ENCODE measurements around the gene SLC25A12. TPM values are rescaled to one million over a fixed set of nuclear protein-coding genes. Genes with fewer than 3 reads are reported as not detected.

The SLC25A12 gene
- total and polyA plus RNA-seq, 2 of the 13 experiments (the other 11 are each of a cell fraction or from before 2014, with no cell fraction given), result 8.1 to 15.9 TPM

DNA sequence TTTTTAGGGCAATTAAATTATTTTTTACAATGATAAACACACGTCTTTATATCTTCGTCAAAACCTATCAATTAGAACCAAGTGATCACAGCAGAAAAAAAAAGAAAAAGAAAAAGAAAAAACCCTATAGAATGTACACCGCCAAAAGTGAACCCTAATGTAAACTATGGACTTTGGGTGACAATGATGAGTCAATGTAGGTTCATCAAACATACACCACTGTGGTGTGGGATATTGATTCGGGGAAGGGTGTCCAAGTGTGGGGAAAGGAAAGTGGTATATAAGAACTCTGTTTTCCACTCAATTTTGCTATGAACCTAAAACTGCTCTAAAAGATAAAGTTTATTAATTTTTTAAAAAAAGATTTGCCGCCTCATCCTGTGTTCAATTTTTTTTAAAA lies 121.7 kb downstream of the SLC25A12 start (continued):
- TF ChIP-seq, protein P1, sequence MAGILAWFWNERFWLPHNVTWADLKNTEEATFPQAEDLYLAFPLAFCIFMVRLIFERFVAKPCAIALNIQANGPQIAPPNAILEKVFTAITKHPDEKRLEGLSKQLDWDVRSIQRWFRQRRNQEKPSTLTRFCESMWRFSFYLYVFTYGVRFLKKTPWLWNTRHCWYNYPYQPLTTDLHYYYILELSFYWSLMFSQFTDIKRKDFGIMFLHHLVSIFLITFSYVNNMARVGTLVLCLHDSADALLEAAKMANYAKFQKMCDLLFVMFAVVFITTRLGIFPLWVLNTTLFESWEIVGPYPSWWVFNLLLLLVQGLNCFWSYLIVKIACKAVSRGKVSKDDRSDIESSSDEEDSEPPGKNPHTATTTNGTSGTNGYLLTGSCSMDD (CRISPR knock-in tag; IDR thresholded peaks at IDR 0.05), result no peak
- TF ChIP-seq RAD51 (IDR thresholded peaks at IDR 0.05; ENCODE audit: borderline replicate concordance), result no peak
- no peak for TF ChIP-seq ZNF761 (CRISPR knock-in tag; conservative IDR thresholded peaks at IDR 0.05)
- no peak for TF ChIP-seq CCDC6 (CRISPR knock-in tag; IDR thresholded peaks at IDR 0.05)
- TF ChIP-seq SSRP1 (CRISPR knock-in tag; IDR thresholded peaks at IDR 0.05), result no peak
- no peak for TF ChIP-seq ZNF282 (IDR thresholded peaks at IDR 0.05; ENCODE audit: partially characterized antibody)
- no peak for TF ChIP-seq RFX3 (CRISPR knock-in tag; IDR thresholded peaks at IDR 0.05)
- no peak for TF ChIP-seq TSC22D2 (CRISPR knock-in tag; IDR thresholded peaks at IDR 0.05; ENCODE audit: borderline replicate concordance)
- no peak for TF ChIP-seq BRD4 (CRISPR knock-in tag; IDR thresholded peaks at IDR 0.05)
- TF ChIP-seq, protein P2, sequence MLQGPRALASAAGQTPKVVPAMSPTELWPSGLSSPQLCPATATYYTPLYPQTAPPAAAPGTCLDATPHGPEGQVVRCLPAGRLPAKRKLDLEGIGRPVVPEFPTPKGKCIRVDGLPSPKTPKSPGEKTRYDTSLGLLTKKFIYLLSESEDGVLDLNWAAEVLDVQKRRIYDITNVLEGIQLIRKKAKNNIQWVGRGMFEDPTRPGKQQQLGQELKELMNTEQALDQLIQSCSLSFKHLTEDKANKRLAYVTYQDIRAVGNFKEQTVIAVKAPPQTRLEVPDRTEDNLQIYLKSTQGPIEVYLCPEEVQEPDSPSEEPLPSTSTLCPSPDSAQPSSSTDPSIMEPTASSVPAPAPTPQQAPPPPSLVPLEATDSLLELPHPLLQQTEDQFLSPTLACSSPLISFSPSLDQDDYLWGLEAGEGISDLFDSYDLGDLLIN (CRISPR knock-in tag; IDR thresholded peaks at IDR 0.05; ENCODE audit: borderline replicate concordance), result no peak
- no peak for TF ChIP-seq ZNF354B (CRISPR knock-in tag; IDR thresholded peaks at IDR 0.05)
- TF ChIP-seq ZNF263 (CRISPR knock-in tag; IDR thresholded peaks at IDR 0.05), result no peak
- TF ChIP-seq TRIM24 (CRISPR knock-in tag; IDR thresholded peaks at IDR 0.05), result no peak
- TF ChIP-seq, protein P3, sequence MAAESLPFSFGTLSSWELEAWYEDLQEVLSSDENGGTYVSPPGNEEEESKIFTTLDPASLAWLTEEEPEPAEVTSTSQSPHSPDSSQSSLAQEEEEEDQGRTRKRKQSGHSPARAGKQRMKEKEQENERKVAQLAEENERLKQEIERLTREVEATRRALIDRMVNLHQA (CRISPR knock-in tag; IDR thresholded peaks at IDR 0.05), result no peak
- TF ChIP-seq RCOR2 (CRISPR knock-in tag; IDR thresholded peaks at IDR 0.05), result peak; percentile 77; the same call in 1 of the 2 replicates
- no peak for TF ChIP-seq ARNT (IDR thresholded peaks at IDR 0.05)
- no peak for TF ChIP-seq SNAPC2 (CRISPR knock-in tag; IDR thresholded peaks at IDR 0.05)
- TF ChIP-seq, protein P4, sequence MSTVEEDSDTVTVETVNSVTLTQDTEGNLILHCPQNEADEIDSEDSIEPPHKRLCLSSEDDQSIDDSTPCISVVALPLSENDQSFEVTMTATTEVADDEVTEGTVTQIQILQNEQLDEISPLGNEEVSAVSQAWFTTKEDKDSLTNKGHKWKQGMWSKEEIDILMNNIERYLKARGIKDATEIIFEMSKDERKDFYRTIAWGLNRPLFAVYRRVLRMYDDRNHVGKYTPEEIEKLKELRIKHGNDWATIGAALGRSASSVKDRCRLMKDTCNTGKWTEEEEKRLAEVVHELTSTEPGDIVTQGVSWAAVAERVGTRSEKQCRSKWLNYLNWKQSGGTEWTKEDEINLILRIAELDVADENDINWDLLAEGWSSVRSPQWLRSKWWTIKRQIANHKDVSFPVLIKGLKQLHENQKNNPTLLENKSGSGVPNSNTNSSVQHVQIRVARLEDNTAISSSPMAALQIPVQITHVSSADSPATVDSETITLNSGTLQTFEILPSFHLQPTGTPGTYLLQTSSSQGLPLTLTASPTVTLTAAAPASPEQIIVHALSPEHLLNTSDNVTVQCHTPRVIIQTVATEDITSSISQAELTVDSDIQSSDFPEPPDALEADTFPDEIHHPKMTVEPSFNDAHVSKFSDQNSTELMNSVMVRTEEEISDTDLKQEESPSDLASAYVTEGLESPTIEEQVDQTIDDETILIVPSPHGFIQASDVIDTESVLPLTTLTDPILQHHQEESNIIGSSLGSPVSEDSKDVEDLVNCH (CRISPR knock-in tag; IDR thresholded peaks at IDR 0.05), result no peak
- peak; percentile 55 for TF ChIP-seq ELF3 (CRISPR knock-in tag; IDR thresholded peaks at IDR 0.05)
- TF ChIP-seq JUN (CRISPR knock-in tag; IDR thresholded peaks at IDR 0.05), result peak; percentile 70; the same call in 1 of the 2 replicates
- TF ChIP-seq TBP (CRISPR knock-in tag; IDR thresholded peaks at IDR 0.05), result no peak
- no peak for TF ChIP-seq MBNL3 (CRISPR knock-in tag; conservative IDR thresholded peaks at IDR 0.05)
- no peak for TF ChIP-seq DR1 (CRISPR knock-in tag; IDR thresholded peaks at IDR 0.05)
- 0 out of 2 replicates have a peak, but pooled peaks have one; percentile 23 for TF ChIP-seq MBD4 (IDR thresholded peaks at IDR 0.05; ENCODE audit: borderline replicate concordance, low read length)
- TF ChIP-seq, protein P5, sequence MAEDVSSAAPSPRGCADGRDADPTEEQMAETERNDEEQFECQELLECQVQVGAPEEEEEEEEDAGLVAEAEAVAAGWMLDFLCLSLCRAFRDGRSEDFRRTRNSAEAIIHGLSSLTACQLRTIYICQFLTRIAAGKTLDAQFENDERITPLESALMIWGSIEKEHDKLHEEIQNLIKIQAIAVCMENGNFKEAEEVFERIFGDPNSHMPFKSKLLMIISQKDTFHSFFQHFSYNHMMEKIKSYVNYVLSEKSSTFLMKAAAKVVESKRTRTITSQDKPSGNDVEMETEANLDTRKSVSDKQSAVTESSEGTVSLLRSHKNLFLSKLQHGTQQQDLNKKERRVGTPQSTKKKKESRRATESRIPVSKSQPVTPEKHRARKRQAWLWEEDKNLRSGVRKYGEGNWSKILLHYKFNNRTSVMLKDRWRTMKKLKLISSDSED (CRISPR knock-in tag; IDR thresholded peaks at IDR 0.05), result no peak
- TF ChIP-seq ZFP82 (CRISPR knock-in tag; IDR thresholded peaks at IDR 0.05; ENCODE audit: borderline replicate concordance), result no peak
- TF ChIP-seq ONECUT2 (CRISPR knock-in tag; IDR thresholded peaks at IDR 0.05), result peak; percentile 94
- TF ChIP-seq KAT2B (IDR thresholded peaks at IDR 0.05; ENCODE audit: borderline replicate concordance, low read depth, low read length), result peak; percentile 50
- no peak for TF ChIP-seq ZBTB3 (CRISPR knock-in tag; IDR thresholded peaks at IDR 0.05; ENCODE audit: borderline replicate concordance, low read depth)
